ENCODE measurements around the gene RABGAP1L.
A peak's percentile ranks its signal among the peaks of the same experiment; 100 is the strongest.

The RABGAP1L gene

GRCh38 chr1:174902531-174903099 lies 743.3 kb downstream of the RABGAP1L start:
- DNase-seq, result no peak

- no peak for DNase-seq
These were observed 752.3 kb downstream of the RABGAP1L start for GRCh38 chr1:174911606-174912005.

- no peak for DNase-seq
These were observed 752.9 kb downstream of the RABGAP1L start for GRCh38 chr1:174912264-174912663.

GRCh38 chr1:174913225-174913903 lies 754.0 kb downstream of the RABGAP1L start:
- no peak for DNase-seq

- DNase-seq, result no peak
These were observed 755.7 kb downstream of the RABGAP1L start for GRCh38 chr1:174914991-174915390.

- DNase-seq, result no peak
These were observed 757.5 kb downstream of the RABGAP1L start for GRCh38 chr1:174916846-174917245.

- DNase-seq, result no peak
These were observed 760.8 kb downstream of the RABGAP1L start for GRCh38 chr1:174920093-174920492.

- DNase-seq, result no peak
These were observed 762.8 kb downstream of the RABGAP1L start for GRCh38 chr1:174922121-174922520.

- DNase-seq, result no peak
These were observed 764.5 kb downstream of the RABGAP1L start for GRCh38 chr1:174923820-174924219.

- DNase-seq, result no peak
These were observed 769.2 kb downstream of the RABGAP1L start for GRCh38 chr1:174928541-174928940.

GRCh38 chr1:174931214-174931613 lies 771.9 kb downstream of the RABGAP1L start:
- no peak for DNase-seq

GRCh38 chr1:174932587-174932986 lies 773.3 kb downstream of the RABGAP1L start:
- DNase-seq, result no peak

GRCh38 chr1:174935961-174936727 lies 776.8 kb downstream of the RABGAP1L start:
- DNase-seq, result no peak

GRCh38 chr1:174938281-174939007 lies 779.1 kb downstream of the RABGAP1L start:
- peak; percentile 40 for DNase-seq

- no peak for DNase-seq
These were observed 780.6 kb downstream of the RABGAP1L start for GRCh38 chr1:174939775-174940545.

- no peak for DNase-seq
These were observed 781.4 kb downstream of the RABGAP1L start for GRCh38 chr1:174940646-174941175.

- DNase-seq, result no peak
These were observed 783.4 kb downstream of the RABGAP1L start for GRCh38 chr1:174942547-174943255.

GRCh38 chr1:174946031-174946430 lies 786.7 kb downstream of the RABGAP1L start:
- no peak for DNase-seq

- DNase-seq, result no peak
These were observed 789.7 kb downstream of the RABGAP1L start for GRCh38 chr1:174949061-174949460.

- no peak for DNase-seq
These were observed 790.3 kb downstream of the RABGAP1L start for GRCh38 chr1:174949645-174950044.

- DNase-seq, result no peak
These were observed 794.2 kb downstream of the RABGAP1L start for GRCh38 chr1:174953285-174954072.

Data from CD4-positive, alpha-beta T cell treated with Interleukin-15 for 1 hour (primary cell).